Uterus (tissue), 4 donors: ENCODE results near the gene PLEKHM3. TPM values are rescaled to one million over a fixed set of nuclear protein-coding genes. Genes with fewer than 3 reads are reported as not detected.

ENCODE experiments used
- DNase-seq, 2 donors: peaks; one replicate each; pipeline ENCODE4 v3.0.0-alpha.2; 2019 to 2020
- H3K27ac ChIP-seq, 2 donors: fragments of 200-600 bp; sonication (generic); 1 replicate in 1 of 2; 2 replicates in 1 of 2; pipeline ENCODE4 v1.5.1; 2016 to 2018
- H3K27me3 ChIP-seq, 2 donors: fragments of 200-600 bp; sonication (generic); one replicate each; pipeline ENCODE4 v1.5.1; 2018 to 2019; ENCODE audit warnings: control low read depth in 1 of 2
- H3K36me3 ChIP-seq, 2 donors: fragments of 200-600 bp; sonication (generic); one replicate each; pipeline ENCODE4 v1.5.1; 2019; ENCODE audit warnings: control low read depth in 1 of 2
- H3K4me1 ChIP-seq, 2 donors: fragments of 200-600 bp; sonication (generic); one replicate each; pipeline ENCODE4 v1.5.1; 2018 to 2019; ENCODE audit warnings: control low read depth in 1 of 2
- H3K4me3 ChIP-seq, 2 donors: fragments of 200-600 bp; sonication (generic); 1 replicate in 1 of 2; 2 replicates in 1 of 2; pipeline ENCODE4 v1.5.1; 2018 to 2019; ENCODE audit warnings: mild to moderate bottlenecking in 1 of 2
- H3K9me3 ChIP-seq, 2 donors: fragments of 200-600 bp; sonication (generic); one replicate each; pipeline ENCODE4 v1.5.1; 2019; ENCODE audit warnings: control low read depth in 1 of 2
- CTCF ChIP-seq, 4 experiments: fragments of 200-600 bp in 2 of 4; fragments of 450-650 bp in 2 of 4; sonication (generic) in 2 of 4; IDR thresholded peaks; one replicate each; pipeline ENCODE4 v1.5.1; 2016 to 2019; ENCODE audit warnings: antibody characterized with exemption in 4 of 4, mild to moderate bottlenecking in 2 of 4, moderate library complexity in 1 of 4
- POLR2A ChIP-seq, 2 donors: fragments of 450-650 bp; IDR thresholded peaks; one replicate each; pipeline ENCODE4 v1.6.1; 2016; ENCODE audit warnings: antibody characterized with exemption in 2 of 2, mild to moderate bottlenecking in 1 of 2, moderate library complexity in 1 of 2
- intact Hi-C: fragments of 100-400 bp; cut with DNase I; formaldehyde crosslinking; loops from one replicate; pipeline ENCODE4 v1.15.1; 2023; ENCODE audit warnings: low total_unique reads
- small RNA-seq: library from RNA; depleted of rRNA; stranded (forward); fragments of <200 nt; gene quantifications from one replicate; pipeline ENCODE3, GENCODE V24; 2016
- total RNA-seq, 4 donors: library from RNA; depleted of rRNA in 3 of 4; stranded (reverse); fragments of >200 nt in 3 of 4; gene quantifications; one replicate each; pipeline versions ENCODE4 v1.1.0 to v1.2.4, GENCODE V29; 2014 to 2023
- donor health status: DM: yes; HTN: yes; CAD: no.

PLEKHM3 gene
- total RNA-seq, 4 donors from 2014 or later = 20.5 to 43.4 (median 21.6) TPM

GRCh38 chr2:207772081-207772843 is 253.1 kb downstream of the PLEKHM3 start:
- intact Hi-C loops = no loop called here
- Histone ChIP-seq H3K27me3 (no peaks in the 10 kb centered on the region), H3K4me1 (peaks cover 0 to 4% of the 10 kb centered on the region in 2 donors), H3K9me3 (no peaks in the 10 kb centered on the region), H3K36me3 (no peaks in the 10 kb centered on the region), H3K27ac (no peak overlapping the region), H3K4me3 (no peak overlapping the region)
- TF ChIP-seq POLR2A (IDR thresholded peaks at IDR 0.05) = no peak
- no peak for TF ChIP-seq CTCF (IDR thresholded peaks at IDR 0.05)
- peak; percentile 20 to 23 for DNase-seq

- intact Hi-C loops = no loop called here
- Histone ChIP-seq H3K36me3 (no peaks in the 10 kb centered on the region), H3K4me3 (no peak overlapping the region)
These were observed 253.9 kb downstream of the PLEKHM3 start for GRCh38 chr2:207771421-207771820.

More at GRCh38 chr2:207771421-207771820, 253.9 kb downstream of the PLEKHM3 start:
- peak overlapping the region; percentile 62 to 82 for H3K27ac ChIP-seq
- DNase-seq = no peak
- no peaks in the 10 kb centered on the region for H3K9me3 ChIP-seq
- TF ChIP-seq POLR2A (IDR thresholded peaks at IDR 0.05) = no peak
- no peak for TF ChIP-seq CTCF (IDR thresholded peaks at IDR 0.05)
- H3K27me3 ChIP-seq = no peaks in the 10 kb centered on the region
- peaks cover 0 to 4% of the 10 kb centered on the region in 2 donors for H3K4me1 ChIP-seq

Small RNA genes within 50 kb of the gene (small RNA-seq; reads per million reads assigned to genes)
- not detected for gene RNA5SP116
- gene RNU6-360P = not detected

Other genes with a start within 250 kb of the PLEKHM3 start
- gene CRYGD, start 99.0 kb upstream of the PLEKHM3 start, total RNA-seq = not detected
- not detected for gene CRYGC, start 104.3 kb upstream of the PLEKHM3 start, total RNA-seq
- not detected for gene CRYGB, start 120.6 kb upstream of the PLEKHM3 start, total RNA-seq
- gene CRYGA, start 138.1 kb upstream of the PLEKHM3 start, total RNA-seq = not detected
- not detected for gene C2orf80, start 164.5 kb upstream of the PLEKHM3 start, total RNA-seq
- gene IDH1, start 229.5 kb upstream of the PLEKHM3 start, total RNA-seq = 100 to 1,000 TPM in 1 of 4 donors, 10 to 100 TPM in 3; 22.8 to 105 (median 38.1) TPM
- 10 to 100 TPM; 11.5 to 58.8 (median 28.5) TPM for gene PIKFYVE, start 240.7 kb upstream of the PLEKHM3 start, total RNA-seq